H1 (cell line): ENCODE data around the gene HLF. TPM values are rescaled to one million over a fixed set of nuclear protein-coding genes. Genes with fewer than 3 reads are reported as not detected.

ENCODE experiments used
- CTCF ChIA-PET: fragments of 300-600 bp; sonication (Branson Sonifier 250); formaldehyde crosslinking; loops from one replicate; lab custom pipeline; 2021; ENCODE audit not compliant: partially characterized antibody; lab: Charles Lee
- POLR2A ChIA-PET: fragments of 300-600 bp; sonication (Branson Sonifier 250); formaldehyde crosslinking; loops from one replicate; lab custom pipeline; 2021; ENCODE audit warnings: inconsistent platforms; ENCODE audit not compliant: partially characterized antibody; lab: Charles Lee
- DNase-seq, 2 experiments: peaks; one replicate each; pipeline versions ENCODE4 v3.0.0 to v3.0.0-alpha.2; 2010 to 2022; ENCODE audit warnings: low spot score in 2 of 2, low read depth in 1 of 2, mixed read lengths in 1 of 2
- FAIRE-seq: peaks from 2 replicates; lab custom pipeline; 2011; peaks lifted over from hg19 to GRCh38; lab: Jason Lieb, UNC
- H2AFZ ChIP-seq: 2 replicates; pipeline ENCODE4 v1.8.1; 2012; ENCODE audit warnings: low read length, inconsistent platforms
- H2AK5ac ChIP-seq: 2 replicates; pipeline ENCODE4 v1.6.1; 2013; ENCODE audit warnings: low read depth, low read length
- H2BK120ac ChIP-seq: replicated peaks from 2 replicates; pipeline ENCODE3; 2013; ENCODE audit warnings: low read depth, low read length, inconsistent platforms
- H2BK12ac ChIP-seq: 2 replicates; pipeline ENCODE4 v1.6.1; 2013; ENCODE audit warnings: low read depth, low read length
- H2BK15ac ChIP-seq: 2 replicates; pipeline ENCODE4 v1.6.1; 2013; ENCODE audit warnings: low read length
- H2BK20ac ChIP-seq: 2 replicates; pipeline ENCODE4 v1.6.1; 2013; ENCODE audit warnings: low read length
- H2BK5ac ChIP-seq: 2 replicates; pipeline ENCODE4 v1.6.1; 2013; ENCODE audit warnings: low read depth, low read length
- H3K14ac ChIP-seq: 2 replicates; pipeline ENCODE4 v1.6.1; 2013; ENCODE audit warnings: inconsistent platforms; ENCODE audit not compliant: insufficient read length
- H3K18ac ChIP-seq: 2 replicates; pipeline ENCODE4 v1.6.1; 2013; ENCODE audit warnings: low read length; ENCODE audit errors: extremely low read depth
- H3K23ac ChIP-seq: 2 replicates; pipeline ENCODE4 v1.6.1; 2013; ENCODE audit warnings: inconsistent platforms; ENCODE audit not compliant: insufficient read length
- H3K23me2 ChIP-seq: 2 replicates; pipeline ENCODE4 v1.6.1; 2013; ENCODE audit warnings: low read depth, low read length
- H3K27ac ChIP-seq: 2 replicates; pipeline ENCODE4 v1.6.1; 2011; ENCODE audit warnings: low read depth, low read length, inconsistent platforms
- H3K27me3 ChIP-seq, 4 experiments: replicated peaks in 1 of 4; 1 replicate in 1 of 4; 2 replicates in 3 of 4; pipeline versions ENCODE4 v1.6.1 to v1.8.1; 2011 to 2013; ENCODE audit warnings: low read length in 3 of 4, mild to moderate bottlenecking in 3 of 4, inconsistent platforms in 2 of 4, mixed read lengths in 2 of 4, moderate library complexity in 1 of 4; ENCODE audit not compliant: control insufficient read depth in 3 of 4, insufficient read depth in 3 of 4; ENCODE audit errors: extremely low read depth in 1 of 4
- H3K36me3 ChIP-seq, 4 experiments: 2 replicates each; pipeline versions ENCODE4 v1.6.1 to v1.8.1; 2011 to 2013; ENCODE audit warnings: mild to moderate bottlenecking in 4 of 4, low read length in 3 of 4, moderate library complexity in 2 of 4, control low read depth in 1 of 4, inconsistent platforms in 1 of 4; ENCODE audit not compliant: insufficient read depth in 4 of 4, control insufficient read depth in 2 of 4
- H3K4ac ChIP-seq: replicated peaks from 2 replicates; pipeline ENCODE3; 2013; ENCODE audit warnings: low read length, low read depth, mixed read lengths, inconsistent platforms; ENCODE audit not compliant: insufficient read length
- H3K4me1 ChIP-seq, 4 experiments: replicated peaks in 1 of 4; 1 replicate in 1 of 4; 2 replicates in 3 of 4; pipeline versions ENCODE4 v1.6.1 to v1.8.1; 2011 to 2013; ENCODE audit warnings: low read length in 3 of 4, inconsistent platforms in 2 of 4, mixed read lengths in 1 of 4; ENCODE audit not compliant: insufficient read depth in 4 of 4, control insufficient read depth in 3 of 4
- H3K4me2 ChIP-seq, 2 experiments: 2 replicates each; pipeline versions ENCODE4 v1.6.1 to v1.8.1; 2011 to 2013; ENCODE audit warnings: low read depth in 2 of 2, low read length in 2 of 2, control low read depth in 1 of 2, inconsistent platforms in 1 of 2, mild to moderate bottlenecking in 1 of 2; ENCODE audit not compliant: insufficient read depth in 1 of 2
- H3K4me3 ChIP-seq, 4 experiments: fragments of 200-600, 300-600 bp in 1 of 4; sonication (generic), shearing (Covaris generic), sonication (Bioruptor Twin) in 1 of 4; 2 replicates each; pipeline versions ENCODE4 v1.5.1 to v1.8.1; 2011 to 2016; ENCODE audit warnings: low read length in 4 of 4, low read depth in 3 of 4, control low read depth in 2 of 4, inconsistent platforms in 2 of 4, mild to moderate bottlenecking in 2 of 4, mixed read lengths in 1 of 4, moderate library complexity in 1 of 4; ENCODE audit not compliant: insufficient read depth in 2 of 4; ENCODE audit errors: extremely low read depth in 1 of 4
- H3K56ac ChIP-seq: replicated peaks from 2 replicates; pipeline ENCODE3; 2013; ENCODE audit warnings: low read depth, mild to moderate bottlenecking, mixed read lengths, low read length, inconsistent platforms; ENCODE audit not compliant: insufficient read length
- H3K79me1 ChIP-seq: 2 replicates; pipeline ENCODE4 v1.6.1; 2013; ENCODE audit warnings: low read depth, low read length, control low read depth
- H3K79me2 ChIP-seq, 2 experiments: 2 replicates each; pipeline versions ENCODE4 v1.6.1 to v1.8.1; 2012 to 2013; ENCODE audit warnings: low read length in 2 of 2, mild to moderate bottlenecking in 2 of 2, inconsistent platforms in 1 of 2; ENCODE audit not compliant: insufficient read depth in 2 of 2, control insufficient read depth in 1 of 2
- H3K9ac ChIP-seq, 4 experiments: replicated peaks in 1 of 4; 1 replicate in 1 of 4; 2 replicates in 3 of 4; pipeline versions ENCODE4 v1.6.1 to v1.8.1; 2011 to 2013; ENCODE audit warnings: low read depth in 3 of 4, low read length in 3 of 4, control low read depth in 2 of 4, mild to moderate bottlenecking in 2 of 4, moderate library complexity in 2 of 4, inconsistent platforms in 1 of 4; ENCODE audit errors: extremely low read depth in 1 of 4
- H3K9me3 ChIP-seq, 2 experiments: 2 replicates each; pipeline versions ENCODE4 v1.6.1 to v1.8.1; 2012 to 2013; ENCODE audit warnings: mild to moderate bottlenecking in 2 of 2, moderate library complexity in 2 of 2, control low read depth in 1 of 2, inconsistent platforms in 1 of 2, low read depth in 1 of 2, low read length in 1 of 2, mixed read lengths in 1 of 2; ENCODE audit not compliant: insufficient read depth in 2 of 2
- H4K20me1 ChIP-seq, 2 experiments: replicated peaks in 1 of 2; 2 replicates each; pipeline versions ENCODE3 to v1.8.1; 2011 to 2013; ENCODE audit warnings: inconsistent platforms in 2 of 2, low read length in 2 of 2, mild to moderate bottlenecking in 1 of 2; ENCODE audit not compliant: insufficient read depth in 2 of 2, control insufficient read depth in 1 of 2
- H4K5ac ChIP-seq: 2 replicates; pipeline ENCODE4 v1.6.1; 2013; ENCODE audit warnings: low read length, low read depth, mixed read lengths, inconsistent platforms; ENCODE audit not compliant: insufficient read length
- H4K8ac ChIP-seq: 2 replicates; pipeline ENCODE4 v1.8.0; 2013; ENCODE audit warnings: mild to moderate bottlenecking, moderate library complexity, low read length, inconsistent platforms; ENCODE audit not compliant: insufficient read depth; ENCODE audit errors: extremely low read depth
- H4K91ac ChIP-seq: replicated peaks from 2 replicates; pipeline ENCODE3; 2013; ENCODE audit warnings: low read length, mixed read lengths, inconsistent platforms; ENCODE audit not compliant: insufficient read length
- ASH2L ChIP-seq: fragments of 200-600, 300-600 bp; sonication (generic); IDR thresholded peaks from one replicate; pipeline ENCODE4 v1.7.1; 2017; ENCODE audit warnings: low read length
- CHD2 ChIP-seq: IDR thresholded peaks from 2 replicates; pipeline ENCODE4 v1.6.1; 2012; ENCODE audit warnings: low read length, improper control_type of control experiment
- CTBP2 ChIP-seq: IDR thresholded peaks from 2 replicates; pipeline ENCODE4 v1.7.0; 2011; ENCODE audit warnings: borderline replicate concordance, mild to moderate bottlenecking, moderate library complexity, mixed read lengths, low read length; ENCODE audit not compliant: insufficient read depth, insufficient read length
- EGR1 ChIP-seq: IDR thresholded peaks from 2 replicates; pipeline ENCODE4 v1.6.1; 2011; ENCODE audit warnings: low read depth, low read length, borderline replicate concordance
- HDAC6 ChIP-seq: IDR thresholded peaks from one replicate; pipeline ENCODE4 v1.7.1; 2012; ENCODE audit warnings: low read depth, mild to moderate bottlenecking, inconsistent platforms, low read length, moderate library complexity
- NANOG ChIP-seq: IDR thresholded peaks from 2 replicates; pipeline ENCODE4 v1.6.1; 2011; ENCODE audit warnings: low read length, low read depth, mild to moderate bottlenecking, inconsistent platforms; ENCODE audit not compliant: insufficient read depth, poor library complexity, severe bottlenecking
- SIN3A ChIP-seq, 2 experiments: IDR thresholded peaks in 1 of 2; conservative IDR thresholded peaks in 1 of 2; 2 replicates each; pipeline ENCODE4 v1.6.1; 2011 to 2012; ENCODE audit warnings: low read length in 2 of 2, improper control_type of control experiment in 1 of 2, low read depth in 1 of 2, mild to moderate bottlenecking in 1 of 2
- SIRT6 ChIP-seq: IDR thresholded peaks from one replicate; pipeline ENCODE4 v1.7.1; 2012; ENCODE audit warnings: low read length, inconsistent platforms
- SIX5 ChIP-seq: IDR thresholded peaks from 2 replicates; pipeline ENCODE4 v1.6.1; 2011; ENCODE audit warnings: mild to moderate bottlenecking, low read depth, low read length
- SP1 ChIP-seq: IDR thresholded peaks from 2 replicates; pipeline ENCODE4 v1.6.1; 2011; ENCODE audit warnings: low read depth, low read length
- USF2 ChIP-seq: IDR thresholded peaks from 2 replicates; pipeline ENCODE4 v1.6.1; 2011; ENCODE audit warnings: low read length, improper control_type of control experiment
- WGBS, 2 experiments: shearing (Covaris generic) in 1 of 2; methylation state at CpG; one replicate each; pipeline versions ENCODE4 v1.1.6 to v1.1.7; 2013 to 2015; ENCODE audit warnings: low lambda C conversion rate in 2 of 2, mixed read lengths in 2 of 2, inconsistent platforms in 1 of 2, low coverage in 1 of 2, missing lambda C conversion rate in 1 of 2; ENCODE audit not compliant: insufficient replicate concordance in 2 of 2, insufficient coverage in 1 of 2, insufficient read length in 1 of 2; ENCODE audit errors: extremely low coverage in 1 of 2, missing lambda C conversion rate in 1 of 2; 5-methylcytosine and 5-hydroxymethylcytosine counted together
- polyA plus RNA-seq, 7 experiments: library from polyadenylated mRNA; depleted of rRNA in 3 of 7; stranded (reverse) in 5 of 7; unstranded in 2 of 7; fragments of >200 nt in 5 of 7; fragments of 200-250 nt in 2 of 7; gene quantifications; 1 replicate in 5 of 7; 2 replicates in 1 of 7; 4 replicates in 1 of 7; pipeline versions ENCODE4 v1.2.1 to v1.2.3, GENCODE V29; 2011 to 2013; ENCODE audit warnings: missing spikeins in 2 of 7, mixed read lengths in 2 of 7
- total RNA-seq: library from RNA; stranded (reverse); fragmentation: NEBNext Ultra II Directional; extraction: Animal tissue kit (Norgen Biotek cat#: 25700); gene quantifications from 2 replicates; pipeline ENCODE4 v1.2.1, GENCODE V29; 2021

The HLF gene
- total and polyA plus RNA-seq, 2 of the 8 experiments (the other 6 are each of a cell fraction or from before 2014, with no cell fraction given) = 0.39 to 0.60 TPM

- Histone ChIP-seq H3K79me2 (no peaks in the 10 kb centered on the region), H3K79me1 (no peaks in the 10 kb centered on the region), H2BK120ac (no peak overlapping the region), H2AK5ac (no peak overlapping the region), H3K4me1 (peaks cover 0 to 14% (median 7%) of the 10 kb centered on the region in 4 experiments; a peak in 4 of 7 replicates), H2AFZ (no peak overlapping the region), H3K27ac (no peak overlapping the region), H3K27me3 (peaks cover 19 to 56% (median 46%) of the 10 kb centered on the region in 4 experiments), H3K56ac (no peak overlapping the region), H3K9ac (no peak overlapping the region), H3K4me3 (peak overlapping the region; percentile 31 to 70 (median 40)), H4K8ac (no peak overlapping the region; the same call in none of the 2 replicates), H3K4me2 (peak overlapping the region; percentile 79 to 98), H2BK12ac (no peak overlapping the region), H2BK20ac (no peak overlapping the region), H3K36me3 (no peaks in the 10 kb centered on the region), H4K20me1 (peaks cover 0 to 4% of the 10 kb centered on the region in 2 experiments), H3K9me3 (no peaks in the 10 kb centered on the region; a peak in 2 of 4 replicates), H3K18ac (no peak overlapping the region), H3K14ac (no peak overlapping the region), H2BK5ac (no peak overlapping the region), H4K91ac (no peak overlapping the region), H4K5ac (no peak overlapping the region), H2BK15ac (no peak overlapping the region), H3K23ac (no peak overlapping the region), H3K23me2 (peaks cover 10% of the 10 kb centered on the region; the same call in 1 of the 2 replicates), H3K4ac (no peak overlapping the region)
- POLR2A ChIA-PET = interaction anchor here (0.7 to 2.0 kb wide), 2 partner anchors 26 to 27 kb away, joined by 3 to 7 read pairs; no protein-coding TSS in a partner anchor
- 0% methylated on average over 8 of the region's 52 CpGs; no CpG with 5 or more reads in 1 of the 2 experiments for WGBS, 2 experiments
- DNase-seq = peak in 1 of 2 experiments; percentile 52
- no peak for FAIRE-seq
- CTCF ChIA-PET = interaction anchor here (0.9 to 2.7 kb wide), 4 partner anchors 9 to 92 kb away, joined by 3 to 11 read pairs (median 4); no protein-coding TSS in a partner anchor
- TF ChIP-seq SP1 = no peak
- TF ChIP-seq SIN3A (conservative IDR thresholded peaks at IDR 0.05 in 1 of 2, IDR thresholded peaks at IDR 0.05 in 1 of 2; ENCODE audit: low read depth in 1 of 2, low read length in 2 of 2) = no peak
- no peak for TF ChIP-seq CTBP2
- TF ChIP-seq SIX5 = no peak
- no peak for TF ChIP-seq NANOG
- no peak for TF ChIP-seq USF2
- peak; percentile 50 for TF ChIP-seq ASH2L
- TF ChIP-seq SIRT6 = no peak
- no peak for TF ChIP-seq HDAC6
- no peak for TF ChIP-seq EGR1
- no peak for TF ChIP-seq CHD2
These were observed 706 bp downstream of the HLF start for GRCh38 chr17:55265311-55266021.
